Uterus (tissue), 2 donors: ENCODE results near the gene RPS6KA1.

Experiments used
- CTCF ChIP-seq, 4 experiments: fragments of 200-600 bp in 2 of 4; fragments of 450-650 bp in 2 of 4; sonication (generic) in 2 of 4; IDR thresholded peaks; one replicate each; pipeline ENCODE4 v1.5.1; 2016 to 2019; ENCODE audit warnings: antibody characterized with exemption in 4 of 4, mild to moderate bottlenecking in 2 of 4, moderate library complexity in 1 of 4
- POLR2A ChIP-seq, 2 donors: fragments of 450-650 bp; IDR thresholded peaks; one replicate each; pipeline ENCODE4 v1.6.1; 2016; ENCODE audit warnings: antibody characterized with exemption in 2 of 2, mild to moderate bottlenecking in 1 of 2, moderate library complexity in 1 of 2

GRCh38 chr1:26582053-26582835 is 52.7 kb downstream of the RPS6KA1 start:
- TF ChIP-seq POLR2A (IDR thresholded peaks at IDR 0.05) (no peak), CTCF (IDR thresholded peaks at IDR 0.05) (no peak)
